HG03139 (cell line): ENCODE results near the gene EIF2A.
"Not testable (repeated sequence)": the region's sequence is repeated elsewhere in the genome, so short reads cannot be mapped to it uniquely, and the experiment has no call there.

Experiments
- ATAC-seq: cut with Tn5 transposase; IDR thresholded peaks from one replicate; pipeline ENCODE4 v1.9.1; 2021; ENCODE audit not compliant: unreplicated experiment

Gene EIF2A

DNA sequence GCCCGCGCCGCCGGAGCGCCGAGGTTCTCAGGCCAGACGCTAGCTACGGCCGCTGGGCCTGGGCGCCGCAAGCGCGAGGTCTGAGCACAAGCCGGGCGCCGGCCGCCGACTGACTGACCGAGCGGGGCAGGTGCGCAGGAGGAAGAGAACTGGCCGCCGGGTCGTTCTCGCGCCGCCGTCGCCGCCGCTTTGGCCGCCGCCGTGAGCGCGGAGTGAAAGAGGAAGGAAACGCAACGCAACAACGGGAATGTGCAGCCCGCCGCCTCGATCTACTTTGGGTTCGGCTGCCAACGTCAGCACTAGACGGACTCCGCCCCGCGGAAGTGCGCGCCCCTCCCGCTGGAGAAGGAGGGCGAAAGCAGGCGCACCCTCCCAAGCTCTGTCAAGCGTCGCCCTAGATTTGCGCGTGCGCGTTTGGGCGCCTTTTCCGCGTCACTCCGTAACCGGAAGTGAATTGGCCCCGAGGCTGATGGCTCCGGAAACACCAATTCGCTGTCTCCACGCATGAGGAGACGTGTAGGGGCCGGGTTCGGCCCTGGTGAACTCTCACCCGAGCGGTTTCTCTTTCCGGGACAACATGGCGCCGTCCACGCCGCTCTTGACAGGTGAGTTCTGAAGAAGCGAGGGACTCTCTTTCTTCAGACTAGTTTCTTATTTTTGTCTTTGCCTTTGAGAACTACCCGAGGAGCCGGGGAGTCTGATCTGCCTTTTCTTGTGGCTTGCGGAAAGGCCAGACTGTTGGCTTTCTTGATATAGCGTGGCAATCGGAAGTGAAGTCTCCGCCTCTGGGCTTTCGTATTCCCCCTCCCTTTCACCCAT is at the start of gene EIF2A, which contains the start of gene SERP1:
Gene EIF2A (plus strand): TSS at position 562 of the 819 bp plus-strand sequence. CDS start 16 bp downstream, at position 578.
Gene SERP1 (minus strand): TSS at position 271 of the 819 bp plus-strand sequence. CDS start 361 bp downstream, outside the sequence.
- ATAC-seq: peak; percentile 92

DNA sequence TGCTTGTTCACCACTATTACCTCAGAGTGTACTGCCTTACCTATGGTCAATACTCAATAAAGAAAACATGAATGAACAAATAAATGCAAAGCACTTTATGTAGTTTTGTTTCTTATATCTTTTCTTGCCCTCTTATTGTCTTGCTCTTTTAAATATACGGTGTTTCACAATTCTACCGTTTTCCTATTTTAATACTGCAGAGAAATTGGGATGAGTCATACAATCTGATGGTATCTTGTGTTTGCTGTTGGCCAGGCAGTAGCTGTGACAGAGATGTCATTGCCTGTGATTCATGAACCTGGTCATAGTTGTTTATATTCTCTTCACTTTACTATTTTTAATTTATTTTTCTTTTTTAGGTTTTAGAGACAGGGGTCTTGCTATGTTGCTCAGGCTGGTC is 48.6 kb upstream of the EIF2A start:
- ATAC-seq: no peak

DNA sequence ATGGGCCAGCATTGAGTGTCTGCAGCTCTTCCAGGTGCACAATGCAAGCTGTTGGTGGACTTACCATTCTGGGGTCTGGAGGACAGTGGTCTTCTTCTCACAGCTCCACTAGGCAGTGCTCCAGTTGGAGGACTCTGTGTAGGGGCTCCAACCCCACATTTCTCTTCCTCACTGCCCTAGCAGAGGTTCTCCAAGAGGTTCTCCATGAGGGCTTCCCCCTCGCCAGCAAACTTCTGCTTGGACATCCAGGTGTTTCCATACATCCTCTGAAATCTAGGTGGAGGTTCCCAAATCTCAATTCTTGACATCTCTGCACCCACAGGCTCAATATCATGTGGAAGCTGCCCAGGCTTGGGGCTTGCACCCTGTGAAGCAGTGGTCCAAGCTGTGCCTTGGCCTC is 45.6 kb upstream of the EIF2A start:
- not testable (repeated sequence) for ATAC-seq

- no peak for ATAC-seq
These were observed 43.0 kb upstream of the EIF2A start for GRCh38 chr3:150503402-150504099.

GRCh38 chr3:150504483-150504882 is 42.1 kb upstream of the EIF2A start:
- ATAC-seq: no peak

DNA sequence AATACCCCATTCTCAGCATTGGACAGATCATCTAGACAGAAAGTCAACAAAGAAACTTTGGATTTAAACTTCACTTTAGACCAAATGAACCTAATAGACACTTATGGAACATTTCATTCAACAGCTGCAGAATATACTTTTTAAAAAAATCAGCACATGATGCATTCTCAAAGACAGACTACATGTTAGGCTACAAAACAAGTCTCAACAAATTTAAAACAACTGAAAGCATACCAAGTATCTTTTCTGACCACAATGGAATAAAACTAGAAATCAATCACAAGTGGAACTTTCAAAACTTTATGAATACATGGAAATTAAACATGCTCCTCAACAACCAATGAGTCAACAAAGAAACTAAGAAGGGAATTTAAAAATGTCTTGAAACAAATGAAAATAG is 38.2 kb upstream of the EIF2A start:
- no peak for ATAC-seq

GRCh38 chr3:150509780-150510179 is 36.8 kb upstream of the EIF2A start:
- ATAC-seq: no peak

DNA sequence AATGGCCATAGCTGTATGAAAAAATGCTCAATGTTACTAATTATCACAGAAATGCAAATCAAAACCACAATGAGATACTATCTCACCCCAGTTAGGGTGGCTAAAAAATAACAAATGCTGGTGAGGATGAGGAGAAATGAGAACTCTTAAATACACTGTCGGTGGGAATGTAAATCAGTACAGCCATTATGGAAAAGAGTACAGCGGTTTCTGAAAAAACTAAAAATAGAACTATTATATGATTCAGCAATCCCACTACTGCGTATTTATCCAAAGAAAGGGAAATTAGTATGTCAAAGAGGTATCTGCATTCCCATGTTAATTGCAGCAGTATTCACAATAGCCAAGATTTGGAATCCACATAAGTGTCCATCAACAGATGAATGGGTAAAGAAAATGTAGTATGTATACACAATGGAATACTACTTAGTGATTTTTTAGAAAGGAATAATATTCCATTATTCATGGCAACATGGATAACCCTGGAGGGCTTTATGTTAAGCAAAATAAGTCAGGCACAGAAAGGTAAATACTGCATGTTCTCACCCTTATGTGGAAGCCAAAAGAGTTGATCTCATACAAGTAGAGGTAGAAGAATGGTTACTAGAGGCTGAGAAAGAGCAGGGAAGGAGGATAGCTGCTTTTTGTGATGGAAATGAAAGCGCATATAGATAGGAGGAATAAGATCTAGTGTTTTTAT is 35.3 kb upstream of the EIF2A start:
- ATAC-seq: no peak

GRCh38 chr3:150515210-150515609 is 31.4 kb upstream of the EIF2A start:
- ATAC-seq: no peak

DNA sequence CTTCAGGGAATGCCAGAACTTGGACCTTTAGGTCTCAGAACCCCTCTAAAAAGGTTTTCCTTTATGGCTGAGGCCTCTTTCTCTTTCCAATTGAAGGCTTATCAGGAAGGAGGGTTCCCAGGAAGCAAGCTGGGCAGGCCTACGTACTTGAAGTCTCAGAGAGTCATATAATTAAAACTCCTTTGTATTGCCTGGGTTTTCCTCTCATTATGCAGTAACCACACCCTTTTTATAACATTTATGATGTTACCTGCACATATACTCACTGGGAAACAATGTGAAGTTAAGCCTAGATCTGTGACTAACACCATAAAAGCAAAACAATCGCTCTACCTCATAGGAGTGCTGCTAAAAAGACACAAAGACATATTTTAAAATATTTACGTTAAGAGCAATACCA is 27.6 kb upstream of the EIF2A start:
- no peak for ATAC-seq

GRCh38 chr3:150520408-150520807 is 26.2 kb upstream of the EIF2A start:
- no peak for ATAC-seq

GRCh38 chr3:150521463-150521862 is 25.1 kb upstream of the EIF2A start:
- no peak for ATAC-seq

GRCh38 chr3:150523538-150523937 is 23.0 kb upstream of the EIF2A start:
- no peak for ATAC-seq

DNA sequence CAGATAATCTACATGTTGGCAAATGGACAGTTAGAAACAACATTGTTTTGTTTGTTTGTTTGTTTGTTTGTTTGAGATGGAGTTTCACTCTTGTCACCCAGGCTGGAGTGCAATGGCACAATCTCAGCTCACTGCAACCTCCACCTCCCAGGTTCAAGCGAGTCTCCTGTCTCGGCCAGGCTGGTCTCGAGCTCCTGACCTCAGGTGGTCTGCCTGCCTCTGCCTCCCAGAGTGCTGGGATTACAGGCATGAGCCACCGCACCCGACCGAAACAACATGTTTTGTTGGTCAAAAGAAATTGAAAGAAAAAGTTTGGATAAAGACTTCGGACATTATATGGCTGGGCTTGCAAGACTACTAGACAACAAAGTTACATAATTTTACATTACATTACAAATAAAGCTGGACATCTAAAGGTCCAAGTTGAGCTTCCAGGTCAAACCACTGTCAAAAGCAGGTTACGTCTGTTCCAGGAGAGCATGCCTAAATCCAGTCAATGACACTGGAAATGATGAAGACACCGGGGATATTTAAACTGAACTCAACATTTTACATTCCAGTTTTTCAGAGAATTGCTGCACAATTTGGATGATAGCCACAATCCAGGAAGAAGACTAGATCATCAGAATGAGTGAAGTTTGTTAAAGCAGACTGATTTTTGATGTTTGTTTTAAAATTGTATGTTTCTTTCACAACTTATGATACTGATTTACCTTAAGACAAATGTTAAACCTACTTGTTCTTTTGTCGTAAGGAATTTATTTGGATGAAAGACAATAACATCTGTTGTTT is 18.9 kb upstream of the EIF2A start:
- no peak for ATAC-seq

GRCh38 chr3:150528354-150528797 is 18.2 kb upstream of the EIF2A start:
- ATAC-seq: no peak

DNA sequence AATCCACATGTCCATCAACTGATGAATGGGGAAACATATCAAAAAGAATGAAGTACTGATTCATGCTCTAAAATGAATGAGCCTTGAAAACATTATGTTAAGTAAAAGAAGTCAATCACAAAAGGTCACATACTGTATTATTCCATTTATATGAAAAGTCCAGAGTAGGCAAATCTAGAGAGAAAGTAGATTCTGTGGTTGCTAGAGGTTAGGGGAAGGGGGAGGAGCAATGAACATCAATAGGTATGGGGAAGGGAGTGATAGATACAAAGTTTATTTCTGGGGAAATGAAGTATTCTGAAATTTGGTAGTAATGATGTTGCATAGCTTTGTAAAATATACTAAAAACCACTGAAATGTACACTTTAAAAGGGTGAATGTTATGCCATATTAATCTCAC is 14.8 kb upstream of the EIF2A start:
- ATAC-seq: no peak

- no peak for ATAC-seq
These were observed 11.4 kb upstream of the EIF2A start for GRCh38 chr3:150535204-150535603.

- no peak for ATAC-seq
These were observed 8.0 kb upstream of the EIF2A start for GRCh38 chr3:150538324-150539208.

- no peak for ATAC-seq
These were observed 6.3 kb upstream of the EIF2A start for GRCh38 chr3:150540297-150540696.

- no peak for ATAC-seq
These were observed 5.6 kb upstream of the EIF2A start for GRCh38 chr3:150540991-150541390.
